ENCODE measurements around the gene HEBP2. TPM values are rescaled to one million over a fixed set of nuclear protein-coding genes. Genes with fewer than 3 reads are reported as not detected.

HEBP2 gene
- total RNA-seq, 4 donors from 2014 or later, result 37.0 to 80.0 (median 58.0) TPM

GRCh38 chr6:138371720-138372119, 32.3 kb upstream of the HEBP2 start:
- Histone ChIP-seq H3K9me3 (no peaks in the 10 kb centered on the region), H3K4me1 (no peaks in the 10 kb centered on the region), H3K4me3 (replicated peaks in 1 of 3) (no peak overlapping the region), H3K36me3 (no peaks in the 10 kb centered on the region), H3K27ac (no peak overlapping the region), H3K27me3 (no peaks in the 10 kb centered on the region)
- 49 to 59% methylated on average over 3 of the region's 3 CpGs for WGBS, 2 donors
- intact Hi-C loops (cut with DNase I), result no loop called here
- no peak for DNase-seq
- no peak for TF ChIP-seq POLR2A (IDR thresholded peaks at IDR 0.05)
- TF ChIP-seq, protein P1, sequence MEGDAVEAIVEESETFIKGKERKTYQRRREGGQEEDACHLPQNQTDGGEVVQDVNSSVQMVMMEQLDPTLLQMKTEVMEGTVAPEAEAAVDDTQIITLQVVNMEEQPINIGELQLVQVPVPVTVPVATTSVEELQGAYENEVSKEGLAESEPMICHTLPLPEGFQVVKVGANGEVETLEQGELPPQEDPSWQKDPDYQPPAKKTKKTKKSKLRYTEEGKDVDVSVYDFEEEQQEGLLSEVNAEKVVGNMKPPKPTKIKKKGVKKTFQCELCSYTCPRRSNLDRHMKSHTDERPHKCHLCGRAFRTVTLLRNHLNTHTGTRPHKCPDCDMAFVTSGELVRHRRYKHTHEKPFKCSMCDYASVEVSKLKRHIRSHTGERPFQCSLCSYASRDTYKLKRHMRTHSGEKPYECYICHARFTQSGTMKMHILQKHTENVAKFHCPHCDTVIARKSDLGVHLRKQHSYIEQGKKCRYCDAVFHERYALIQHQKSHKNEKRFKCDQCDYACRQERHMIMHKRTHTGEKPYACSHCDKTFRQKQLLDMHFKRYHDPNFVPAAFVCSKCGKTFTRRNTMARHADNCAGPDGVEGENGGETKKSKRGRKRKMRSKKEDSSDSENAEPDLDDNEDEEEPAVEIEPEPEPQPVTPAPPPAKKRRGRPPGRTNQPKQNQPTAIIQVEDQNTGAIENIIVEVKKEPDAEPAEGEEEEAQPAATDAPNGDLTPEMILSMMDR (IDR thresholded peaks at IDR 0.05), result no peak

DNA sequence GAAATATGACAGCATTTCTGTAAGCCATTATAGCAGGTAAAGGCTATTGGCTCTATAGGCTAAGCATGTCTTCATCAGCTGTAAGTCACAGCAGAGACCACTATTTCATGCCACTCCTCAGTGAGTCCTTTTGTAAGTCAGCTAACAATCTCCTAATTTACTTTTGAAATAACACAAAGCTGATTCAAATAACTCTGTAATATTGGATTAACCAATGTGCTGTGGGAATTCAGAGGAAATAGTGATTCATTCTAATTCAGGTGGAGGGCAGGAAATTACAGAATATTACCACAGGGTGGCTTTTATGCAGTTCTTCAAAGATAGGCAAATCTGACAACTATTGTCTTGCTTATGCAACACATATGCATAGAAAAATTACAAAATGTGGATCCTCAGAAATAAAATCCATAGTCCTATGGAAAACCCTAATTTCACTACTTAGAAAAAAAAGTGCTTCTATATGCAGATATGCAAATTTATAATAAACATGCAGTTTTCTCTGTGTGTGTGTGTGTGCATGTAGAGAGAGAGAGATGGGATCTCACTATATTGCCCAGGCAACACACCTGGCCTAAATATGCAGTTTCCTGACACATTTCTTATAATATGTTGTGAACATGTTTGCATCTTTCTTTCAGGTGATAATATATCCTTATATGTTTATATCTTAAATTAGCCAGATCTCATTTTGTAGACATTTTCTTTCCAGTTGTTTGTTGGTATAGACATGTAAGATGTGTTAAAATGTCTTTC, 31.1 kb upstream of the HEBP2 start:
- DNase-seq, result no peak
- Histone ChIP-seq H3K9me3 (no peaks in the 10 kb centered on the region), H3K27me3 (no peaks in the 10 kb centered on the region), H3K27ac (no peak overlapping the region), H3K36me3 (no peaks in the 10 kb centered on the region), H3K4me1 (no peaks in the 10 kb centered on the region), H3K4me3 (replicated peaks in 1 of 3) (no peak overlapping the region)
- intact Hi-C loops (cut with DNase I), result no loop called here
- TF ChIP-seq POLR2A (IDR thresholded peaks at IDR 0.05), result no peak
- TF ChIP-seq, protein P1 (IDR thresholded peaks at IDR 0.05), result no peak

- intact Hi-C loops (cut with DNase I), result no loop called here
- no peak for TF ChIP-seq POLR2A (IDR thresholded peaks at IDR 0.05)
- TF ChIP-seq, protein P1 (IDR thresholded peaks at IDR 0.05), result no peak
- no peaks in the 10 kb centered on the region for H3K4me1 ChIP-seq
- no peaks in the 10 kb centered on the region for H3K9me3 ChIP-seq
- H3K36me3 ChIP-seq, result no peaks in the 10 kb centered on the region
- H3K27me3 ChIP-seq, result no peaks in the 10 kb centered on the region
- H3K27ac ChIP-seq, result no peak overlapping the region
- no peak overlapping the region for H3K4me3 ChIP-seq (replicated peaks in 1 of 3)
- DNase-seq, result no peak
These were observed 29.8 kb upstream of the HEBP2 start for GRCh38 chr6:138374230-138374629.

DNA sequence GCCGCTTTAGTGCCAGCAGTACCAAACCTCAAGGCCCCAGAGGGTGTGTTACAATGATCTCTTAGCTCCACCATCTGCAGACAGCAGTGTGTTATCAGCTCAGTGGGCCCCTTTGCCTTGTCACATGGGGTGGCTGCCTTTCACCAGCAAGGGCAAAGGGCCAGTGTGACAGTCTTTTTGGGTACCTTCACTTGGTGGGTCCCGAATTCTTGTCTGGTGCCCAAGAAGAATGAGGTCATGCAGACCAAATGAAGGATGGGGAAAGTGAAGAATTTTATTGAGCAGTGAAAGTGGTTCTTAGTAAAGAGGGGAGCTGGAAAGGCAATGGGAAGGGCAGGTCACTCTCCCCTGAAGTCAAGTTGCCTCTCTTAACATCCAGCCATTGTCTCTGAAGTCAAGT, 29.2 kb upstream of the HEBP2 start:
- no peaks in the 10 kb centered on the region for H3K4me1 ChIP-seq
- no peaks in the 10 kb centered on the region for H3K27me3 ChIP-seq
- no peaks in the 10 kb centered on the region for H3K9me3 ChIP-seq
- H3K27ac ChIP-seq, result no peak overlapping the region
- no peaks in the 10 kb centered on the region for H3K36me3 ChIP-seq
- intact Hi-C loops (cut with DNase I), result no loop called here
- TF ChIP-seq POLR2A (IDR thresholded peaks at IDR 0.05), result no peak
- TF ChIP-seq, protein P1 (IDR thresholded peaks at IDR 0.05), result no peak
- WGBS, 2 donors, result 92 to 95% methylated on average over 2 of the region's 2 CpGs
- no peak for DNase-seq
- H3K4me3 ChIP-seq (replicated peaks in 1 of 3), result no peak overlapping the region

DNA sequence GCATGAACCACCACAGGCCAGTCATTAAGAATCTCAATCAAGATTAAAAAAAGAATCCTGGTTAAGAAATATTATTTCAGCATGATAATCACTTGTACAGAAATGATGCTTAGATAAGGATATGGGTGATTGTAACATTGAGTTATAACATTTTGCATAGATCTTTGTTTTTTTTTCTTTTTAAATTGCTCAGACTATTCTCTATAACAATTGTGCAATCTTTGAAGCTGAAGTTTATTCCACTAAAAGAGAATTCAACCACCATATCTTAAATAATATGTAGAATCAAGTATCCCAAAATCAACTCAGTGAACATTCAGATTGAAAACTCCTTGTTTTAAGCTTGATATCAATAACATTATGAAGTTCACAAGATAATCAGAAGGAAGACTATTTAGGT, 27.0 kb upstream of the HEBP2 start:
- TF ChIP-seq, protein P1 (IDR thresholded peaks at IDR 0.05), result no peak
- TF ChIP-seq POLR2A (IDR thresholded peaks at IDR 0.05), result no peak
- intact Hi-C loops (cut with DNase I), result no loop called here
- no peaks in the 10 kb centered on the region for H3K4me1 ChIP-seq
- H3K27ac ChIP-seq, result no peak overlapping the region
- H3K9me3 ChIP-seq, result no peaks in the 10 kb centered on the region
- no peak for DNase-seq
- no peaks in the 10 kb centered on the region for H3K27me3 ChIP-seq
- H3K36me3 ChIP-seq, result no peaks in the 10 kb centered on the region
- no peak overlapping the region for H3K4me3 ChIP-seq (replicated peaks in 1 of 3)

Measured in thyroid gland (tissue), 4 donors.